Measurements from ENCODE around the gene NKTR. TPM values are rescaled to one million over a fixed set of nuclear protein-coding genes. Genes with fewer than 3 reads are reported as not detected.
"Not testable (repeated sequence)": the region's sequence is repeated elsewhere in the genome, so short reads cannot be mapped to it uniquely, and the experiment has no call there.

The NKTR gene
- 65.4 and 73.7 TPM in 2 replicates for total RNA-seq
- long read RNA-seq, full-length matches to known transcripts = 16 of 116 reads
- long read RNA-seq, partial matches to known transcripts = 65 of 116 reads
- long read RNA-seq, other reads (novel, unspliced or antisense) = 35 of 116 reads

- Mint-ChIP-seq H3K4me3 (ENCODE audit: unreplicated experiment) (peak within 1 kb of the TSS; percentile 94), H3K27me3 (ENCODE audit: unreplicated experiment) (no peaks in the 10 kb centered on the region), H3K27ac (ENCODE audit: unreplicated experiment) (peak within 1 kb of the TSS; percentile 99), H3K4me1 (ENCODE audit: unreplicated experiment) (peaks cover 22% of the 10 kb centered on the region), H3K9me3 (ENCODE audit: unreplicated experiment) (peaks cover 4% of the 10 kb centered on the region), H3K36me3 (ENCODE audit: unreplicated experiment) (peaks cover 18% of the 10 kb centered on the region)
- no peak for TF ChIP-seq CTCF (IDR thresholded peaks at IDR 0.05)
- peak; percentile 99 for DNase-seq (ENCODE audit: extremely low spot score, unreplicated experiment)
Observed at GRCh38 chr3:42600111-42600957, at the start of gene NKTR. Gene NKTR, plus strand, starts transcription at chr3:42600686. Its CDS starts 321 bp downstream, at chr3:42601007.

GRCh38 chr3:42552830-42553229, 47.7 kb upstream of the NKTR start:
- peaks cover 50% of the 10 kb centered on the region for H3K36me3 Mint-ChIP-seq (ENCODE audit: unreplicated experiment)

GRCh38 chr3:42556089-42556632, 44.3 kb upstream of the NKTR start:
- Mint-ChIP-seq H3K4me3 (ENCODE audit: unreplicated experiment) (no peak overlapping the region), H3K4me1 (ENCODE audit: unreplicated experiment) (no peaks in the 10 kb centered on the region), H3K36me3 (ENCODE audit: unreplicated experiment) (peaks cover 47% of the 10 kb centered on the region), H3K27me3 (ENCODE audit: unreplicated experiment) (no peaks in the 10 kb centered on the region), H3K9me3 (ENCODE audit: unreplicated experiment) (no peaks in the 10 kb centered on the region), H3K27ac (ENCODE audit: unreplicated experiment) (no peak overlapping the region)
- no peak for DNase-seq (ENCODE audit: extremely low spot score, unreplicated experiment)
- TF ChIP-seq CTCF (IDR thresholded peaks at IDR 0.05) = no peak

More at GRCh38 chr3:42552830-42553229, 47.7 kb upstream of the NKTR start:
- Mint-ChIP-seq H3K4me1 (ENCODE audit: unreplicated experiment) (no peaks in the 10 kb centered on the region), H3K9me3 (ENCODE audit: unreplicated experiment) (no peaks in the 10 kb centered on the region), H3K4me3 (ENCODE audit: unreplicated experiment) (no peak overlapping the region), H3K27ac (ENCODE audit: unreplicated experiment) (no peak overlapping the region), H3K27me3 (ENCODE audit: unreplicated experiment) (no peaks in the 10 kb centered on the region)
- no peak for DNase-seq (ENCODE audit: extremely low spot score, unreplicated experiment)
- no peak for TF ChIP-seq CTCF (IDR thresholded peaks at IDR 0.05)

- not testable (repeated sequence) for H3K27ac Mint-ChIP-seq (ENCODE audit: unreplicated experiment); H3K4me1 Mint-ChIP-seq (ENCODE audit: unreplicated experiment); DNase-seq (ENCODE audit: extremely low spot score, unreplicated experiment); H3K9me3 Mint-ChIP-seq (ENCODE audit: unreplicated experiment); H3K4me3 Mint-ChIP-seq (ENCODE audit: unreplicated experiment); H3K27me3 Mint-ChIP-seq (ENCODE audit: unreplicated experiment)
- H3K36me3 Mint-ChIP-seq (ENCODE audit: unreplicated experiment) = peaks cover 44% of the 10 kb centered on the region
Observed at GRCh38 chr3:42556817-42557216, 43.7 kb upstream of the NKTR start.

GRCh38 chr3:42557854-42558253, 42.6 kb upstream of the NKTR start:
- Mint-ChIP-seq H3K27ac (ENCODE audit: unreplicated experiment) (no peak overlapping the region), H3K9me3 (ENCODE audit: unreplicated experiment) (no peaks in the 10 kb centered on the region), H3K27me3 (ENCODE audit: unreplicated experiment) (no peaks in the 10 kb centered on the region), H3K4me1 (ENCODE audit: unreplicated experiment) (no peaks in the 10 kb centered on the region), H3K4me3 (ENCODE audit: unreplicated experiment) (no peak overlapping the region), H3K36me3 (ENCODE audit: unreplicated experiment) (peaks cover 37% of the 10 kb centered on the region)
- DNase-seq (ENCODE audit: extremely low spot score, unreplicated experiment) = no peak
- peak; percentile 31 for TF ChIP-seq CTCF (IDR thresholded peaks at IDR 0.05)
